Tibial nerve (tissue), 3 donors: ENCODE data around the gene ATP6V0B.

Experiments used
- CTCF ChIP-seq, 5 experiments: fragments of 200-600 bp in 3 of 5; fragments of 450-650 bp in 2 of 5; sonication (generic) in 3 of 5; IDR thresholded peaks; one replicate each; pipeline ENCODE4 v1.5.1; 2016 to 2019; ENCODE audit warnings: antibody characterized with exemption in 5 of 5, mild to moderate bottlenecking in 3 of 5, moderate library complexity in 2 of 5
- POLR2A ChIP-seq, 2 donors: fragments of 450-650 bp; IDR thresholded peaks; one replicate each; pipeline ENCODE4 v1.6.1; 2017; ENCODE audit warnings: antibody characterized with exemption in 2 of 2, mild to moderate bottlenecking in 2 of 2, moderate library complexity in 2 of 2

- TF ChIP-seq CTCF (IDR thresholded peaks at IDR 0.05), result no peak
- TF ChIP-seq POLR2A (IDR thresholded peaks at IDR 0.05), result no peak
Measured at GRCh38 chr1:43944860-43945259, 29.9 kb upstream of the ATP6V0B start.
